Measurements from ENCODE around the gene SP9.
"Not testable (repeated sequence)": the region's sequence is repeated elsewhere in the genome, so short reads cannot be mapped to it uniquely, and the experiment has no call there.

The SP9 gene

DNA sequence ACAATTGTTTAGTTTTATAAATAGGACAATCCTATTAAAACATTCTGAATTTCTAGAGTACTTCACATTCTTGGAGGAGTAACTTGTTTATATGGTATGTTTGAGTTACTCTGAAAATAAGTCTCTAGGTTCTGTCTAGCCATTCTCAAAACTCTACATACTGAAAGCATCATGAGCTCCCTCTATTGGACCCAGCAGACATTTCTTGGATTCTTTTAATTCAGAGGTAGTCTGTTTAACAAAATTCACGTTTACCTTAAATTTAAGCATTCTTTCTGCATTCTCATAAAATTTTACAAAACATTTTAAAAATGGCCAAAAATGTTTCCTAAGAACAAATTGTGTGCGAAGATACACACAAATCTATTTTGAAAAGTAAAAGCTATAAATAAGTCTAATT is 15.3 kb downstream of the SP9 start:
- DNase-seq: no peak

DNA sequence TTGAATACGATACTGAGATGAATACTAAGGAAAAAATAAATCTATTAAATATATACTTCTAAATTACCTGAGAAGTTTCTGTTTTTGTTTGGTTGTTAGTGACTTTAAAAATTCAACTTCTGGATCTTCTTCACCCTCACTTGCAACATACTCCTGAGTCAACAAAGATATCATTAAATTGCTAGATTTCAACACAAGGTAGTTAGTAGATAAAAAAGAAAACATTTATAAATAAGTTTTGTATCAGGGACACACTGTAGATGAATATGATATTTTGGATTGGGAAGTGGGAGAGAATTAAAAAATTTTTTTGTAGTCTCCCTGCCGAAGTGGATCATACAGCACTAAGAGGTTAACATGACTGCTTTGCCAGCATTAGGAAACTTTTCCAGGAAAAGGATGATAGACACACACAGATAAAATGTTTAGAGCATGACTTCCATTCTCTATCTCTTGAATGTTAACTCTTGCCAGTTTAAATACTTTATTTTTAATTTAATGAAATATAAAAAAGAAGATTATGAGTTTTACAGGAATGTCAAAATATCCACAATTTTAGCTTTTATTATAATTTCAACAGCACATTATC is 15.9 kb downstream of the SP9 start:
- no peak for DNase-seq

DNA sequence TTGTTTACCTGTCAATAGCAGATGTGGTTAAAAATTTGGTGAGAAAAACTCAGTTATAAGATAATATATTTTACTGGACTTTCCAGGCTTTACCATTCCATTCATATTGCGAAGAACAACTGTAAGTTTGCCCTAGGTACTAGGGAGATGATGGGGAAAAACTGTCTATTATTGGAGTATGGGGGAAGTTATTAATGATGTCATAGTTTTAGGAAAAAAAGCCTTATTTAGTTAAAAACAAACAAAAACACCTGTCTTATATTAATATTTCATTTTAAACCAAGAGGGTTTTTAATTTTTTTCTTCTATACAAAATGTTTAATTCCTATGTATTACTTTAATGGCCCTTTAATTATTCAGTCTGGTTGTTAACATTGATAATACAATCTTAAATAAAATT is 18.2 kb downstream of the SP9 start:
- no peak for DNase-seq

DNA sequence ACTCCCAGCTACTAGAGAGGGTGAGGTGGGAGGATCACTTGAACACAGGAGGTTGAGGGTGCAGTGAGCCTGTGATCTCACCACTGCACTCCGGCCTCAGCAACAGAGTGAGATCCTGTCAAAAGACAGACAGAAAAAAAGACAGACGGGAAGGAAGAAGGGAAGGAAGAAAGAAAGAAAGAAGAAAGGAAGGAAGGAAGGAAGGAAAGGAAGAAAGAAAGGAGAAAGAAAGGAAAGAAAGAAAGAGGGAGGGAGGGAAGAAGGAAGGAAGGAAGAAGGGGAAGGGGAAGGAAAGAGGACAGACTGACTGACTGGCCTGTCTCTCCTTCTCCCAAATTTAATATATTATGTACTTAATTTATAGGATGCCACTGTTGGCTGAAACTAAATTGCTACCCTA is 21.6 kb downstream of the SP9 start:
- no peak for DNase-seq

DNA sequence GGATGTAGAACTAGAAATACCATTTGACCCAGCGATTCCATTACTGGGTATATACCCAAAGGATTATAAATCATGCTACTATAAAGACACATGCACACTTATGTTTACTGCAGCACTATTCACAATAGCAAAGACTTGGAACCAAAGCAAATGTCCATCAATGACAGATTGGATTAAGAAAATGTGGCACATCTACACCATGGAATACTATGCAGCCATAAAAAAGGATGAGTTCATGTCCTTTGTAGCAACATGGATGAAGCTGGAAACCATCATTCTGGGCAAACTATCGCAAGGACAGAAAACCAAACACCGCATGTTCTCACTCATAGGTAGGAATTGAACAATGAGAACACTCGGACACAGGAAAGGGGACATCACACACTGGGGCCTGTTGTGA is 24.9 kb downstream of the SP9 start:
- not testable (repeated sequence) for DNase-seq

DNA sequence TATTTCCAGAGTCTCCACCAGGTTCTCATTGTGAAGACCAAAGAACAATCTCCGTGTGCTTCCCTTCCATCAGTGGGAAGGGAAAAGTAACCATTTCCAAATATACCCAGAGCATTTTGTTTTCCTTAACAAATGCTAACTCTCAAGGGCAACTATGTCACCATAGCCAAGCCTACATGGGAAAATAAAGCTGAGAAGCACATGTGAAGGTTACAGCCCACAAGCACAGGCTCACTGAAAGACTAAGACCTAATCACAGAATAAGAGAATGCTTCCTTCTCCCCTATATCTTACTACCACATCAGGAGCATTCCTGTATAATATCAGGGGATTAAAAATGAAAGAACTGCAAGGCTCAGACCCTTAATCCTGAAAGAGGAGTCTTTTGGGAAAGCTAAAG is 28.2 kb downstream of the SP9 start:
- DNase-seq: no peak

DNA sequence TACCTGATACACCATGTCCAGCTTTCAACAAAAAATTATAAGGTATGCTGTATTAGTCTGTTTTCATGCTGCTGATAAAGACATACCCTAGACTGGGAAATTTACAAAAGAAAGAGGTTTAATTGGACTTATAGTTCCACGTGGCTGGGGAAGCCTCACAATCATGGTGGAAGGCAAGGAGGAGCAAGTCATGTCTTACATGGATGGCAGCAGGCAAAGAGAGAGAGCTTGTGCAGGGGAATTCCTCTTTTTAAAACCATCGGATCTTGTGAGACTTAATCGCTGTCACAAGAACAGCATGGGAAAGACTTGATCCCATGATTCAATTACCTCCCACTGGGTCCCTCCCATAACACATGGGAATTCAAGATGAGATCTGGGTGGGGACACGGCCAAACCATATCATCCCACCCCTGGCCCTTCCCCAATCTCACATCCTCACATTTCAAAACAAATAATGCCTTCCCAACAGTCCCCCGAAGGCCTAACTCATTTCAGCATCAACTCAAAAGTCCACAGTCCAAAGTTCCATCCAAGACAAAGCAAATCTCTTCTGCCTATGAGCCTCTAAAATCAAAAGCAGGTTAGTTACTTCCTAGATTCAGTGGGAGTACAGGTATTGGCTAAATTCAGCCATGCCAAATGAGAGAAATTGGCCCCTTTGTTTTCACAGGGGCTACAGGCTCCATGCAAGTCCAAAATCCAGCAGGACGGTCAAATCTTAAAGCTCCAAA is 28.9 kb downstream of the SP9 start:
- peak; percentile 25 for DNase-seq

DNA sequence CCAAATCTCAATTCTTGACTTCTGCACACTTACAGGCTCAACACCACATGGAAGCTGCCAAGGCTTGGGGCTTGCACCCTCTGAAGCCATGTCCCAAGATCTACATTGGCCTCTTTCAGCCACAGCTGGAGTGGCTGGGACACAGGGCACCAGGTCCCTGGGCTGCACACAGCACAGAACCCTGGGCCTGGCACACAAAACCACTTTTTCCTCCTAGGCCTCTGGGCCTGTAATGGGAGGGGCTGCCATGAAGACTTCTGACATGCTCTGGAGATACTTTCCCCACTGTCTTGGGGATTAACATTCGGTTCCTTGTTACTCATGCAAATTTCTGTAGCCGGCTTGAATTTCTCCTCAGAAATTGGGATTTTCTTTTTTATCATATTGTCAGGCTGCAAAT is 29.9 kb downstream of the SP9 start:
- DNase-seq: no peak

DNA sequence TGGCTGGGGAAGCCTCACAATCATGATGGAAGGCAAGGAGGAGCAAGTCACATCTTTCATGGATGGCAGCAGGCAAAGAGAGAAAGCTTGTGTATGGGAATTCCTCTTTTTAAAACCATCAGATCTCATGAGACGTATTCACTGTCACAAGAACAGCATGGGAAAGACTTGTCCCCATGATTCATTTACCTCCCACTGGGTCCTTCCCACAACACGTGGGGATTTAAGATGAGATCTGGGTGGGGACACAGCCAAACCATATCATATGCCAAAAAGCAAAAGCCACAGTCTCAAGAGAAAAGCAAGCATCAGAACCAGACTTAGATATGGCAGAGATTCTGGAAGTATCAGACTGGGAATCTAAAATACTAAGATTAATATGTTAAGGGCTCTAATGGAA is 30.8 kb downstream of the SP9 start:
- peak; percentile 63 for DNase-seq

DNA sequence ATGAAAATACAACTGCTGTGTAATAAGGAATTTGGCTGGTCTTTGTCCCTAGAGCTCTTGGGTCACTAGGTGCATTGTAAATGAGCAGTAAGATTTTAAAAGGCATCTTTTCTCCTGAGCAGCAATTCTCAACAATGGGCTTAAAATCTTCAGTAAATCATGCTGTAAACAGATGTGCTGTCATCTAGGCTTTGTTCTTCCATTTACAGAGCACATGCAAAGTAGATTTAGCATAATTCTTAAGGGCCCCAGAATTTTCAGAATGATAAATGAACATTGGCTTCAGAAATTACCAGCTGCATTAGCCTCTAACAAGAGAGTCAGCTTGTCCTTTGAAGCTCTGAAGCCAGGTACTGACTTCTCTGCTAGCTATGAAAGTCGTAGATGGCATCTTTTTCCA is 33.9 kb downstream of the SP9 start:
- no peak for DNase-seq

DNA sequence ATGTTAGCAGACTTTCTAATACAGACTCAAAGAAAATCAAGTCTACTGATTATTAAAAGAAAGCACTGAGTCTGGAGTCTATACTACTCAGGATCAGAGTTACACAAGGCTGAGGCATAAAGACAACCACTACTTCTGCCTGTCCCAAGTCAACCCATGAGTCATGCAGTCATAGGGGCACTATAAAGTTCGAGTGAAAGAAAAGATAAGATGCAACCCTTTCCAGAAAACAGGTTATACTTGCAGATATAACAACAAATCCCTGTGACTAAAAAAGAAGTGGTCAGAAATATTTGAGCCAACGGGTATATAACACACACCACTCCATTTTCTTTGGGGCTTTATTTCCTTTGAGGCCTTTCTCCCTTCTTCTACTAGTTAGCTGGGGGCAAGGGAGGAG is 42.2 kb downstream of the SP9 start:
- peak; percentile 55 for DNase-seq

DNA sequence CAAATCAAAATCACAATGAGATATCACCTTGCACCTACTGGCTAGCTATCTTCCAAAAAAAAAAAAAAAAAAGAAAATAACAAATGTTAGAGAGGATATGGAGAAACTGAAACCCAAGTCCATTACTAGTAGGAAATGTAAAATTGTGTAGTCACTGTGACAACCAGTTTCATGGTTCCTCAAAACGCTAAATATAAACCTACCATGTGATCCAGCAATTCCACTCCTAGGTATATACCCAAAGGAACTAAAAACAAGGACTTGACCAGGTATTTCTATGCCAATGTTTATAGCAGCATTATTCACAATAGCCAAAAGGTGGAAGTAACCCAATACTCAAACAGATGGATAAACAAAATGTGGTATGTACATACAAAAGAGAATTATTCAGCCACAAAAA is 49.0 kb downstream of the SP9 start:
- DNase-seq: peak; percentile 76

DNA sequence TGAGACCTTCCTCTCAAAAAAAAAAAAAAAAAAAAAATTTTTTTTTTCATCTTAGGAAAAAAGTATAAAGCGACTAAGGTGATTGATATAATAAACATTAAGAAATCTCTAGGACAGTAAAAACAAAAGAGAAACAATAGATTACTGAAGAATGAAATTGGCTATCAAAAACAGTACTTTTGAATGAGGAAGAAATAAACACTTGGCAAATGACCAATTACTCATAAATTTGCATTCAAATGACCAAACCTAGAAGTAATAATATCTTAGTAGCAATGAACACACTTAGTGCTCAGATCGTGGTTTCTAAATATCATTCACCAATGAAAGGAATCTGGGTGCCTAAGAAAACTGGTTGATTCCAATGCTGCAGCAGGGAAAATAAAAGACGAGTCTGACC is 50.4 kb downstream of the SP9 start:
- DNase-seq: peak; percentile 83
